T-helper 1 cell treated with Interleukin-12 subunit alpha and Interleukin-12 subunit beta and Interleukin-4 antibody, amounts not matched to agents 30 ng/mL and 1 ng/mL, for 36 hours (primary cell): ENCODE data around the gene ADGRB2. TPM values are rescaled to one million over a fixed set of nuclear protein-coding genes. Genes with fewer than 3 reads are reported as not detected.

Source experiments
- intact Hi-C: fragments of 100-400 bp; cut with micrococcal nuclease; formaldehyde crosslinking; loops from one replicate; pipeline ENCODE4 v1.15.1; 2024
- total RNA-seq: library from RNA; stranded (reverse); gene quantifications from 2 replicates; pipeline ENCODE4 v1.2.3, GENCODE V29; 2022

Gene ADGRB2
- total RNA-seq, 1 donor from 2014 or later = 0.39 TPM

- intact Hi-C loops = loop anchor here (2.0 kb wide), 1 partner anchor 40 kb away; no protein-coding TSS in a partner anchor
These were observed 59.7 kb downstream of the ADGRB2 start for GRCh38 chr1:31704271-31705079.

GRCh38 chr1:31703431-31704270 lies 60.5 kb downstream of the ADGRB2 start, which contains the start of gene COL16A1:
Gene COL16A1, minus strand, starts transcription at chr1:31704017. Its CDS starts 1,824 bp downstream, at chr1:31702193.
- intact Hi-C loops = loop anchor here (2.0 kb wide), 1 partner anchor 39 kb away; no protein-coding TSS in a partner anchor

- intact Hi-C loops = no loop called here
These were observed 61.2 kb downstream of the ADGRB2 start for GRCh38 chr1:31702836-31703404.

DNA sequence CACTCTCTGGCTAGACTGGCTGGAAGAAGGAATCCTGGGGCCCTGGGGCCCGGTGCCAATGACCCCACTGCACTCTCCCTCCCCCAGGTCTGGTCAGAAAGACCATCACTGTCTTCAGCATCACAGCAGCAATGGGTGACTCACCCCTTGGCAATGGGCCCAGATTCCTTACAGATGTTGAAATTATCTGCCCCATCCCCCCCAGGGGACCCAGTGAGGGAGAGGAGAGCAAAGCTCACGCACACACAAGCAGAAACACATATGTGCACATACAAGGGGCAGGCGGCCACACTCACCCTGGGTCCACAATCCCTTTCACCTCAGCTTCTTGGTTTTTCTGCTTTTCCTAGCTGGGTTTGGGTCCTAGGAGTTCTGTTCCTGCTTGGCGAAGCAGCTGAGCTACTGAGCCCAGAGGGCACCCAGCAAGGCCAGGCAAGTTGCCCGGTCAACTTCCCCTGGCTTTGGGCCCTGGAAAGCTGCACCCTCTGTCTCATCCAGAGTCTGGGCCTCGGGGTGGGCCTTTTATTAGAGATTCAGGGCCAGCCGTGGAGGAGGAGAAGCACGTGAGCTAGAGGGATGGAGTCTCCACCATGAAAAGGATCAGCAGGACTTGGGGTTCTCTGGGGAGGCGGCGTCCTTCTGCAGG lies 62.9 kb downstream of the ADGRB2 start:
- intact Hi-C loops = no loop called here

GRCh38 chr1:31700468-31701090 lies 63.6 kb downstream of the ADGRB2 start:
- intact Hi-C loops = no loop called here

- intact Hi-C loops = no loop called here
These were observed 64.7 kb downstream of the ADGRB2 start for GRCh38 chr1:31699341-31699891.

GRCh38 chr1:31697369-31697984 lies 66.7 kb downstream of the ADGRB2 start:
- intact Hi-C loops = no loop called here

GRCh38 chr1:31696242-31696641 lies 67.9 kb downstream of the ADGRB2 start:
- intact Hi-C loops = no loop called here

- intact Hi-C loops = no loop called here
These were observed 68.8 kb downstream of the ADGRB2 start for GRCh38 chr1:31695327-31695726.

DNA sequence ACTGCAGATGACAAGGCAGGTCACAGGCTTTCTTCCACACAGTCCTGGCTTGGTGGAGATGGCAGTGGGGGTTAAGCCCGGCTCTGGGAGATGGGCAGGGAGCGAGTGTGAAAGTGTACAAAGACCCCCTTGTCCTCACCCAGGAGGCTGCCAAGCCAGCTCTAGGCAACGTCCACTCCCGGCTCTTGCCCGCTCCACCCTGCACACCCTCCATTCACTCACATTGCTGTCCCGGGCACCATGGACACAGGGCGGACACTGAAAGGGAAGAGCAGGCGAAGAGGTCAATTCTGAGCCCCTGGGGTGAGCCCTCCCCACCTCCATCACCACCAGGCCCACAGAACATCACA lies 69.2 kb downstream of the ADGRB2 start:
- intact Hi-C loops = no loop called here

GRCh38 chr1:31694069-31694963 lies 69.8 kb downstream of the ADGRB2 start:
- intact Hi-C loops = no loop called here

GRCh38 chr1:31693231-31693630 lies 70.9 kb downstream of the ADGRB2 start:
- intact Hi-C loops = no loop called here

DNA sequence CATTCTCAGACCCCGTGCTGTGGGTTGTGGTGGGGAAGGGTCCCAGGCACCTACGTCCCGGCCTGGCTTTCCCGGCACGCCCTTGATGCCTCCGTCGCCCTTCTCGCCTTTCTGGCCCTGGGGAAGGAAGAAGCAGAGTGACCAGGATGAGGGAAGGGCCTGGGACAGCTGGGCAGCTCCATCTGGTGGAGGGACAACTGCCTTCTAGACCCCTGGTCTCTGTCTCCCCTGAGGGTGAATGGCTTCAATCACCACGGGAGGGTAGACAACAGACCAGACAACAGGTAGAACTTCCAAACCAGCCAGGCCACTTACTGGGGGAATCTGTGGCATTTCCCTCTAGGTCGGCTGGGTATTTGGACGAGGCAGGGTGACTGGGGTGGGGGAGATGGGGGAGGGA lies 72.2 kb downstream of the ADGRB2 start:
- intact Hi-C loops = no loop called here

DNA sequence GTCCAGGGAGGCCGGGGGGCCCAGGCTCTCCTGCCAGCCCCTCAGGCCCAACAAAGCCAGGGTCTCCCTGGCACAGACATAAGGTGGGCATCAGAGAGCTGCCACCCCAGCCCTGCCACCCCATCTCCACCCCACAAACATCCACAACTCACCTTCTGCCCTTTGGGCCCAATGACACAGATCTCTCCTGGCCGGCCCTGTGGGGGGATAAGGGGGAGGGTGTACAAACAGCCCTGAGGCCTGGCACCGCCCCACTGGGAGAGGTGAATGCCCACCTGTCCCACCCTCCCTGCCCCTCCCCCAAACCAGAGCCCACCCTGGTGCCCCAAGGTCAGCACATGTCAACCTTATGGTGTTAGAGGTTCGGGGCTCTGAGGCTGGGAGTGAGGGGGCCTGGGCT lies 72.7 kb downstream of the ADGRB2 start:
- intact Hi-C loops = no loop called here

DNA sequence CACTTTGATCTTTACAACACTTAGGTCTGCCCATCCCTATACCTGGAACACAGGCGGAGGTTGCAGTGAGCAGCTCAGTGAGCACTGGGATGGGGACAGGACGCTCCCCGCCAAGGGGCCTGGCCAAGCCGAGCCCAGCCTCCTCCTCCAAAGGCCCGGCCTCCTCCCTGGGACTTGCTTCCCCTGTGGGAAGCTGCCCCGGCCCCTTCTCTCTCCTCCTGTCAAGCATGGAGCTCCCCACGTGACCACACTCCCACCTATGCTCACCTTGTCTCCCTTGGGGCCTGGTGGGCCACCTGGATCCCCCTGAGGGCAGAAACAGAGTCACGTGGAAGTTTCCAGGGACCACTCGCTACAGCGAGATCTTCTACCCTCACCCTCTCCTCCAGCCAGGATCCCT lies 73.2 kb downstream of the ADGRB2 start:
- intact Hi-C loops = no loop called here

- intact Hi-C loops = no loop called here
These were observed 74.3 kb downstream of the ADGRB2 start for GRCh38 chr1:31689854-31690253.

DNA sequence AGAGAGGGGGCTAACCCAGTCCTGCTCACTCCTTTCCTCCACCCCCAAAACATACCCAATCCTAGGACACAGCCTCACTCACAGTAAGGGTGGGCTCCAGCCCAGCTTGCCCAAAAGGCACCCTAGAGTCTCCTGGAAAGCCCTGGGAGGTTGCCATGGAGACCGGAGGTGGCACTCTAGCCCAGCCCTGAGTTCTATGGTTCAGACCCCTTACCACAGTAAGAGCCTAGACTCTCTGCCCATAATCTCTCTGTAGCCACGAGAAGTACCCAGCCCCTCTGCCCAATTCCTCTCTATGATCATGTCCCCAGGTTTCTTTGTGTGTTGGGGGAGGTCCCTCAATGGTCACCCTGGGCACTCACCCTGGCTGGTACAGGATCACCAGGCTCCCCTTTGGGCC lies 74.8 kb downstream of the ADGRB2 start:
- intact Hi-C loops = no loop called here

DNA sequence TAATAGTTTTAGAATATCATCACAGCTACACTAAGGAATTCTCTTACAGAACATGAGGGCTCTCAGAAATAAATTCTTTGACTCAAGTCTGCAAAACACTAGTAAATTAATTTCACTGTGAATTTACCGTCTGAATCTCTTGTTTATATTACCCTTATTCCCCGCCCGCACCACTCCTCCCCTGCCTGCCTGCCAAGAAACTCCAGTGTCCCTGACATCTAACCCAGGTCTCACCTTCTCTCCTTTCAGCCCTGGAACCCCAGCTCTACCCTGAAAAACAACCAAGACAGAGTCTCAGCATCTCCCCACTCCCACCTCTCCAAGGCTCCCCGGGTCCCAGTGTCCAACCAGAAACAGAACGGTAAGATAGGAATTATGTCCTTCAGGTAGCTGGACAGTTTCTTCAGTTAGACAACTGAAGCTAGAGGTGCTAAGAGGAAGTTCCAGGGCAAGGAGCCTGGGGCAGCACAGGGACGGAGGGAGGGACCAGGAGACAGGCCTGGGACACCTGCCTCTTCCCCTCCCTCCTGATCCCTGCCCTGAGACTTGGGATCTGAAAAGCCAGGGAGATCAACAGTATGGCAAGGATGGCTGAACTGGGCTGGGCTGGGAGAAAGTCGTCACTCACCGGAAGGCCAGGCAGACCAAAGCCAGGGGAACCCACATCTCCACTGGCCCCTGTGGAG lies 75.8 kb downstream of the ADGRB2 start:
- intact Hi-C loops = no loop called here

GRCh38 chr1:31687601-31688000 lies 76.5 kb downstream of the ADGRB2 start:
- intact Hi-C loops = no loop called here
